AG04450 (cell line): Measurements from ENCODE around the gene COX19. TPM values are rescaled to one million over a fixed set of nuclear protein-coding genes. Genes with fewer than 3 reads are reported as not detected.

ENCODE experiments used
- CTCF ChIA-PET: fragments of 300-600, 350-600 bp; formaldehyde crosslinking; extraction: SDS; loops from one replicate; lab custom pipeline; 2022; ENCODE audit warnings: antibody characterized with exemption, inconsistent platforms; lab: Charles Lee
- POLR2A ChIA-PET: fragments of 350-600 bp; formaldehyde crosslinking; extraction: SDS; loops from one replicate; lab custom pipeline; 2021; ENCODE audit warnings: antibody characterized with exemption, inconsistent platforms; lab: Yijun Ruan, JAX
- DNase-seq: peaks from one replicate; pipeline ENCODE4 v3.0.0-alpha.2; 2011; ENCODE audit warnings: low read depth, low spot score
- H3K27ac ChIP-seq: one replicate; pipeline ENCODE4 v1.5.1; 2012; ENCODE audit warnings: low read depth, low read length, control low read depth
- H3K27me3 ChIP-seq: one replicate; pipeline ENCODE4 v1.6.0; 2012; ENCODE audit warnings: low read length; ENCODE audit not compliant: control insufficient read depth, insufficient read depth
- H3K4me3 ChIP-seq: 2 replicates; pipeline ENCODE4 v1.5.1; 2011; ENCODE audit warnings: mild to moderate bottlenecking, low read depth, low read length, control low read depth
- H3K9me3 ChIP-seq: 2 replicates; pipeline ENCODE4 v1.5.1; 2012; ENCODE audit warnings: low read length; ENCODE audit not compliant: control insufficient read depth, insufficient read depth
- polyA plus RNA-seq: library from polyadenylated mRNA; depleted of rRNA; stranded (reverse); fragments of >200 nt; gene quantifications from 2 replicates; pipeline ENCODE4 v1.2.3, GENCODE V29; 2011
- TF ChIP-seq, protein P1 (sequence below): IDR thresholded peaks from 2 replicates; pipeline ENCODE4 v1.5.1; 2011; ENCODE audit warnings: low read depth, low read length, control low read depth, inconsistent platforms

Gene COX19
- polyA plus RNA-seq, 1 experiment = 6.8 TPM

DNA sequence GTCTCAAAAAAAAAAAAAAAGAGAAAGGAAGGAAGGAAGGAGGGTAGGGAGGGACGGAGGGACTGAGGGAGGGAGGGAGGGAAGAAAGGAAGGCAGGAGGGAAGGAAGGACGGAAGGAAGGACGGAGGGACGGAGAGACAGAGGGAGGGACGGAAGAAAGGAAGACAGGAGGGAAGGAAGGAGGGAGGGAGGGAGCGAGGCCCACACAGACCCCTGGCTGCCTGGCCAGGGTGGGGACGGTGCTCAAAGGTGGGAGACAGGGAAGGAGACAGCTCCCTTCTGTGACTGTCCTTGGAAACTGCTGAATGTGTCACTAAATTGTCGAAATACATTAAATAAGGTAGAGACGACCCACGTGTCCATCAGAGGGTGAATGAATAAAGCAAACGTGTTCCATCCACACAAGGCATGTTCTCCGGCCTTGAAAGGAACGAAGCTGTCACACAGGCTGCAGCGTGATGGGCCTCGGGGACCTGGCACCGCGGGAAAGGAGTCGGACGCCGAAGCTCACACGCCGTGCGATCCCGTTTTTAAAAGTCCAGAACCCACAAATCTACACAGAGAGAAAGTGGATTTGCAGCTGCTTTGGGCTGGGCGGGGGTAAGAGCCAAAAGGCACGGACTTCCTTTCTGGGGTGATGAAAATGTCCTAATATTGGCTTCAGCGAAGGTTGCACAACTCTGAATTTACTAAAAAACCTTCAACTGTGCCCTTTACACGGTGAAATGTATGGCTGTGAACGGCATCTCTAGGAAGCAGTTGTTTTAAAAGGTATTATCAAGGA, 44.2 kb downstream of the COX19 start:
- Histone ChIP-seq H3K4me3 (no peak overlapping the region), H3K9me3 (no peaks in the 10 kb centered on the region; the same call in 1 of the 2 replicates), H3K27me3 (no peaks in the 10 kb centered on the region), H3K27ac (no peak overlapping the region)
- TF ChIP-seq, protein P1, sequence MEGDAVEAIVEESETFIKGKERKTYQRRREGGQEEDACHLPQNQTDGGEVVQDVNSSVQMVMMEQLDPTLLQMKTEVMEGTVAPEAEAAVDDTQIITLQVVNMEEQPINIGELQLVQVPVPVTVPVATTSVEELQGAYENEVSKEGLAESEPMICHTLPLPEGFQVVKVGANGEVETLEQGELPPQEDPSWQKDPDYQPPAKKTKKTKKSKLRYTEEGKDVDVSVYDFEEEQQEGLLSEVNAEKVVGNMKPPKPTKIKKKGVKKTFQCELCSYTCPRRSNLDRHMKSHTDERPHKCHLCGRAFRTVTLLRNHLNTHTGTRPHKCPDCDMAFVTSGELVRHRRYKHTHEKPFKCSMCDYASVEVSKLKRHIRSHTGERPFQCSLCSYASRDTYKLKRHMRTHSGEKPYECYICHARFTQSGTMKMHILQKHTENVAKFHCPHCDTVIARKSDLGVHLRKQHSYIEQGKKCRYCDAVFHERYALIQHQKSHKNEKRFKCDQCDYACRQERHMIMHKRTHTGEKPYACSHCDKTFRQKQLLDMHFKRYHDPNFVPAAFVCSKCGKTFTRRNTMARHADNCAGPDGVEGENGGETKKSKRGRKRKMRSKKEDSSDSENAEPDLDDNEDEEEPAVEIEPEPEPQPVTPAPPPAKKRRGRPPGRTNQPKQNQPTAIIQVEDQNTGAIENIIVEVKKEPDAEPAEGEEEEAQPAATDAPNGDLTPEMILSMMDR = no peak
- no peak for DNase-seq
- ChIA-PET CTCF (no interaction called here), POLR2A (interaction anchor here (0.6 kb wide), 1 partner anchor 192 kb away, joined by 3 read pairs; no protein-coding TSS in a partner anchor)

- TF ChIP-seq, protein P1 = no peak
- ChIA-PET POLR2A (no interaction called here), CTCF (no interaction called here)
- Histone ChIP-seq H3K4me3 (no peak overlapping the region), H3K27ac (no peak overlapping the region), H3K27me3 (no peaks in the 10 kb centered on the region), H3K9me3 (no peaks in the 10 kb centered on the region; the same call in 1 of the 2 replicates)
- no peak for DNase-seq
Measured at GRCh38 chr7:929311-929711, 46.0 kb downstream of the COX19 start.

- ChIA-PET POLR2A (no interaction called here), CTCF (no interaction called here)
- Histone ChIP-seq H3K27ac (no peak overlapping the region), H3K27me3 (no peaks in the 10 kb centered on the region), H3K4me3 (no peak overlapping the region), H3K9me3 (no peaks in the 10 kb centered on the region; the same call in 1 of the 2 replicates)
- TF ChIP-seq, protein P1 = no peak
- DNase-seq = no peak
Measured at GRCh38 chr7:927031-927671, 48.2 kb downstream of the COX19 start.

- Histone ChIP-seq H3K27ac (no peak overlapping the region), H3K4me3 (no peak overlapping the region), H3K27me3 (no peaks in the 10 kb centered on the region), H3K9me3 (no peaks in the 10 kb centered on the region; the same call in 1 of the 2 replicates)
- POLR2A ChIA-PET = no interaction called here
- TF ChIP-seq, protein P1 = no peak
- no peak for DNase-seq
- CTCF ChIA-PET = no interaction called here
Measured at GRCh38 chr7:926061-927030, 49.0 kb downstream of the COX19 start.
